Transverse colon (tissue), 4 donors: ENCODE measurements around the gene MT1A. TPM values are rescaled to one million over a fixed set of nuclear protein-coding genes. Genes with fewer than 3 reads are reported as not detected.
"Not testable (repeated sequence)": the region's sequence is repeated elsewhere in the genome, so short reads cannot be mapped to it uniquely, and the experiment has no call there.

Experiments used
- DNase-seq: peaks from one replicate; pipeline ENCODE4 v3.0.0-alpha.2; 2019
- H3K27ac ChIP-seq, 4 donors: fragments of 200-600 bp; sonication (generic); 2 replicates each; pipeline ENCODE4 v1.5.1; 2016 to 2018; ENCODE audit warnings: inconsistent platforms in 4 of 4
- H3K27me3 ChIP-seq: fragments of 200-600 bp; sonication (generic); 2 replicates; pipeline ENCODE4 v1.5.1; 2017; ENCODE audit warnings: inconsistent platforms
- H3K36me3 ChIP-seq, 4 donors: fragments of 200-600 bp; sonication (generic); 2 replicates each; pipeline ENCODE4 v1.5.1; 2017 to 2019; ENCODE audit warnings: inconsistent platforms in 4 of 4
- H3K4me1 ChIP-seq, 4 donors: fragments of 200-600 bp; sonication (generic); 2 replicates each; pipeline ENCODE4 v1.5.1; 2017 to 2020; ENCODE audit warnings: inconsistent platforms in 4 of 4
- H3K4me3 ChIP-seq, 4 donors: fragments of 200-600 bp; sonication (generic); 1 replicate in 1 of 4; 2 replicates in 3 of 4; pipeline versions ENCODE4 v1.5.1 to v1.6.1; 2017 to 2019; ENCODE audit warnings: inconsistent platforms in 4 of 4
- H3K9me3 ChIP-seq, 2 donors: fragments of 200-600 bp; sonication (generic); 2 replicates each; pipeline ENCODE4 v1.5.1; 2017 to 2019; ENCODE audit warnings: inconsistent platforms in 2 of 2
- CTCF ChIP-seq, 5 experiments: fragments of 200-600 bp in 3 of 5; fragments of 450-650 bp in 2 of 5; sonication (generic) in 3 of 5; IDR thresholded peaks; 1 replicate in 2 of 5; 2 replicates in 3 of 5; pipeline ENCODE4 v1.5.1; 2016 to 2017; ENCODE audit warnings: antibody characterized with exemption in 5 of 5, inconsistent platforms in 3 of 5, mild to moderate bottlenecking in 2 of 5, moderate library complexity in 1 of 5
- EP300 ChIP-seq: sonication (generic); formaldehyde crosslinking; IDR thresholded peaks from one replicate; pipeline ENCODE4 v1.6.1; 2017; ENCODE audit warnings: antibody characterized with exemption, low read depth
- POLR2A ChIP-seq: fragments of 450-650 bp; IDR thresholded peaks from one replicate; pipeline ENCODE4 v1.6.1; 2016; ENCODE audit warnings: antibody characterized with exemption, mild to moderate bottlenecking, moderate library complexity
- POLR2AphosphoS5 ChIP-seq, 3 donors: sonication (generic); formaldehyde crosslinking; IDR thresholded peaks; one replicate each; pipeline ENCODE4 v1.6.1; 2016; ENCODE audit warnings: antibody characterized with exemption in 3 of 3
- WGBS, 2 donors: methylation state at CpG; one replicate each; pipeline ENCODE4 v1.1.5; 2018; ENCODE audit warnings: low coverage in 1 of 2; 5-methylcytosine and 5-hydroxymethylcytosine counted together
- in situ Hi-C, 4 donors: fragments of 200-750 bp; cut with MboI; loops; one replicate each; pipeline versions ENCODE4 v1.15.0 to v1.15.1; 2017; ENCODE audit warnings: low sequenced_read_pairs in 3 of 4, low pct_ligation_motif_present in 1 of 4, low pct_unique_long_range_greater_than_20kb in 1 of 4
- intact Hi-C: fragments of 100-400 bp; cut with DNase I; formaldehyde crosslinking; loops from one replicate; pipeline ENCODE4 v1.15.1; 2023; ENCODE audit warnings: low total_unique reads
- total RNA-seq, 4 donors: library from RNA; depleted of rRNA; stranded (reverse); fragments of >200 nt; gene quantifications; one replicate each; pipeline ENCODE4 v1.1.0, GENCODE V29; 2016

MT1A gene
- total RNA-seq, 4 donors from 2014 or later: 4.4 to 35.2 (median 4.9) TPM; not detected in 1

GRCh38 chr16:56664506-56664905, 26.0 kb downstream of the MT1A start:
- Histone ChIP-seq H3K27ac (no peak overlapping the region), H3K9me3 (no peaks in the 10 kb centered on the region), H3K36me3 (no peaks in the 10 kb centered on the region), H3K4me3 (no peak overlapping the region), H3K4me1 (peaks cover 4 to 28% (median 14%) of the 10 kb centered on the region in 4 donors), H3K27me3 (peaks cover 69% of the 10 kb centered on the region)
- intact Hi-C loops (no loop called here), in situ Hi-C loops (no loop called here)
- TF ChIP-seq POLR2A (no peak), POLR2AphosphoS5 (IDR thresholded peaks at IDR 0.05) (no peak), CTCF (IDR thresholded peaks at IDR 0.05) (no peak), EP300 (no peak)
- WGBS, 2 donors: 83 to 100% methylated on average over 1 of the region's 1 CpG
- DNase-seq: no peak

DNA sequence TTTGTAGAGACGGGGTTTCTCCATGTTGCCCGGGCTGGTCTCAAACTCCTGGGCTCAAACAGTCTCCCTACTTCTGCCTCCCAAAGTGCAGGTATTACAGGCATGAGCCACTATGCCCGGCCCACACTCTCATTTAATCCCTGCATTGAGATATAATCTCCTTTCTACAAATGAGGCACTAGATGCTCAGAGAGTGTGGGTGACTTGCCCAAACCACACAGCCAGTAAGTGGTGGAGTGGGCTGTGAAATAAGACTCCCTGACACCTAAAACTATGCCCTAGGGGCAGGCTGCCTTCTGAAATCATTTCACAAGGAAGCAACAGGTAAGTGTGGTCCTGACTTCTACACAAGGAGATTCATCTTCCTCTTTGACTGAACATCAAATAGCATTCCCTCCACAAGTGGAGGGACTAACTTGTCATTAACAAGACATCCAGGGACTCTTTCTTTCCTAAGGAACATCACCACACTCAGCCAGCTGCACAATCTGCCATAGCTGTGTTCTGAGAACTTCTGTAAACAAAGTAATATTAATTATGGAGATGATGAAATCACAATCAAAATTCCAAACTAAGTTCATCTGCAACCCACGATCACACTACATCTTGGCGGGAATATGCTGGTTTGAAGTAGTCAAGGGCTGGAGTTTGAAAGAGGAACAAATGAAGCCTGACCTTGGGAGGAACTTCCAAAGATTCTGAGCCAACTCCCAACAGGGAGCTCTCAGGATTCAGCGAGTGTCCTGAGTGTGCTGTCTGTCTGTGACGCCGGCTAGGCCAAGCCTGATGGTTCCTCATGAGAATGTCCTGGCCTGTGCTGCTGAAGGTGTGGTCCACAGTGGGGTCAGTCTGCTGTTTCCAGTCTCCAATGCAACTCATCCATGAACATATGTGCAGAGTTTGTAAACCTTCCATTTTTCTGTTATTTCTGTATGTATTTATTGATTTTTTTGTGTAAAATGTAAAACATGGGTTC, 27.1 kb downstream of the MT1A start:
- DNase-seq, H3K27ac ChIP-seq, intact Hi-C loops, H3K36me3 ChIP-seq, in situ Hi-C loops, H3K4me3 ChIP-seq, H3K9me3 ChIP-seq: not testable (repeated sequence)
- Histone ChIP-seq H3K27me3 (peaks cover 80% of the 10 kb centered on the region), H3K4me1 (peaks cover 5 to 34% (median 19%) of the 10 kb centered on the region in 4 donors)
- 72 to 80% methylated on average over 5 to 8 of the region's 8 CpGs for WGBS, 2 donors

DNA sequence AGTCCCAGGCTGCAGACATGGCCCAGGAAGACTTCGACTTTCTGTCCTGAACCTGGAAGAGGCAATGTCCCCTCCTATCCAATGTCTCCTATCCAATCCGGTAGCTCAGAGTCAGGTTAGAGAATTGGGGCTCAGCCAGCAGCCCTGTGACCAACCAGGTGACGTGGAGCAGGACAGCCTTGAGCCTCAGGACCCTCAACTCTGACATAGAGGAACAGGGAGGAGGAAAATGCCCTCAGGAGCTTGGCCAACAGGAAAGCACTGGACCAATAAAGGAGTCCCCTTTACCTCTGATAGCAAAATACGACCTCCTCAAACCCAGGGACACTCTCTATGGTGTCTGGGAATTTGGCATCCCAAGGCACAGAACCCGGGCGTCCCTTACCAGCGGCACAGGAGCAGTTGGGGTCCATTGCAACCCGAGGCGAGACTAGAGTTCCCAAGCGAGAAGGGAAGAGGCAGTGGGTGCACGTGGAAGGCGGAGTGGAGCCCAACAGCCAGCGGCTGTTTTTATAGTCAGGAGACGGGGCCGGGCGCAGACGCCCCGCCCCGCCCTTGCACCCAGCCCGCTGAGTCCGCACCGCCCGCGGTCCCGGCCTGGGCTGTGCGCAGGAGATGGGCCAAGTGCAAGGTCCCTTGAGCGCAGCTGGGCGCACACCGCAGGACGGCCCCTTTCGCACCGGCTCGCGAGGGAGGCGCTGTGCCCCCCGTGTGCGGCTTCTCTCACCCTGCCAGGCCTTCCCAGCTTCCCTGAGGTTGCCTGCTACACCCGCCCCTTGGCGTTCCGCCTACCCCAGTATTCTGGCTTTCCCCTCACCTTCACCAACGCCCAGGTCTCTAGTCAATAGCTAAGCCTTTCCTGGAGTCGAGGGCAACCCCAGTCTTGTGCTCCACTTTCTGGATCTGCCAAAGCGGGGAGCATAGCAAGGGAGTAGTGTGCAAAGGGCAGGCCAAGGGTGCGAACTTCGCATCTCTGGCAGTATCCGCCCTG, 29.4 kb downstream of the MT1A start, which contains the start of gene MT1G:
TSS of gene MT1G (minus strand) at position 485 of the 991 bp plus-strand sequence. CDS start at position 413, 72 bp downstream.
- in situ Hi-C loops: no loop called here
- DNase-seq: peak; percentile 74
- peaks cover 5 to 30% (median 19%) of the 10 kb centered on the region in 4 donors for H3K4me1 ChIP-seq
- TF ChIP-seq CTCF (IDR thresholded peaks at IDR 0.05) (no peak), EP300 (peak; percentile 30), POLR2A (peak; percentile 99), POLR2AphosphoS5 (IDR thresholded peaks at IDR 0.05) (peak; percentile 53 to 97 (median 53))
- peak within 1 kb of the TSS in 1 of 4 donors; percentile 56 for H3K27ac ChIP-seq
- H3K9me3 ChIP-seq: no peaks in the 10 kb centered on the region
- intact Hi-C loops: no loop called here
- peak within 1 kb of the TSS in 2 of 4 donors; percentile 21 to 47 for H3K4me3 ChIP-seq
- H3K36me3 ChIP-seq: no peaks in the 10 kb centered on the region
- H3K27me3 ChIP-seq: peaks cover 88% of the 10 kb centered on the region
- 24% methylated on average over 26 of the region's 46 CpGs; no CpG with 5 or more reads in 1 of the 2 donors for WGBS, 2 donors

DNA sequence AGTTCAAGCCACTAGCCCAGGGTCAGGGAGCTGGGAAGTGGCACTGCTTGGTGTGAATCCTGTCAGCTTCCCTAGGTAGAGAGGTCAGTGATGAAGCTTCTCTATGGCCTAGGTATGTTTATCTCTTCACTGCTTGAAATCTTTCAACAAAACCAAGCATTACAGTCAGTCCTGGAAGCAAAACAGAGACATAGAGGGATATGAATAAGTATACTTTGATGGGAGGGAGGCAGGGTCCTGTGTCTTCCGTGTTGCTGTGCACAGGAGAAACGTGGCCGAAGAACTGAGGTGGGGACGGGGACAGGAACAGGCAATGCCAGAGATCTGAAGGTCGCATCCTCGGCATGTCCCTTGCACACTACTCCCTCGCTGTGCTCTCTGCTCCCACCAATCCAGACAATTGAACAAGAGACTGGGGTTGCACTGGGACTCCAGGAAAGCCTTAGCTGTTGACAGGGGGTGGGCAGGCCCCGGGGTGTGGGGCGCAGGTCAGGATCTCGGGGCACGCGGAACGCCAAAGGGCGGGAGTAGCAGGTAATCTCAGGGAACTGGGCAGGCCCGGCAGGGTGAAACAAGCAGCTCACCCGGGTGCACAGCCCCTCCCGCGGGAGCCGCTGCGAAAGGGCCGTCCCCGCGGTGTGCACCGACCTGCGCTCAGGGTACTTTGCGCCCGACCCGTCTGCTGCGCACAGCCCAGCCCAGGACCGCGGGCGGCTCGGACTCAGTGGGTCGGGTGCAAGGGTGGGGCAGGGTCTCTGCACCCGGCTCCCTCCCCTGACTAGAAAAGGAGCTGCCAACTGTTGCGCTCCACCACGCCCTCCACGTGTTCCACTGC, 30.8 kb downstream of the MT1A start, which contains the start of gene MT1H:
TSS of gene MT1H (plus strand) at position 810 of the 835 bp plus-strand sequence. CDS start 71 bp downstream, outside the sequence.
- intact Hi-C loops: no loop called here
- Histone ChIP-seq H3K27ac (no peak within 1 kb of the TSS), H3K27me3 (peaks cover 83% of the 10 kb centered on the region), H3K36me3 (no peaks in the 10 kb centered on the region), H3K9me3 (no peaks in the 10 kb centered on the region), H3K4me1 (peaks cover 5 to 26% (median 18%) of the 10 kb centered on the region in 4 donors), H3K4me3 (peak within 1 kb of the TSS in 1 of 4 donors; percentile 8)
- no peak for TF ChIP-seq CTCF (IDR thresholded peaks at IDR 0.05)
- TF ChIP-seq POLR2AphosphoS5 (IDR thresholded peaks at IDR 0.05): peak in 1 of 3 donors; percentile 59
- TF ChIP-seq POLR2A: peak; percentile 43
- in situ Hi-C loops: no loop called here
- 4 to 15% methylated on average over 5 to 36 of the region's 38 CpGs for WGBS, 2 donors
- DNase-seq: peak; percentile 32
